H9 (cell line): ENCODE results near the gene ANKRD11. TPM values are rescaled to one million over a fixed set of nuclear protein-coding genes. Genes with fewer than 3 reads are reported as not detected.

Experiments used
- DNase-seq: peaks from one replicate; pipeline ENCODE4 v3.0.0-alpha.2; 2017
- H2AFZ ChIP-seq: one replicate; pipeline ENCODE4 v1.6.1; 2013; ENCODE audit warnings: mild to moderate bottlenecking, low read length, control low read depth, moderate library complexity
- H2AK5ac ChIP-seq: 2 replicates; pipeline ENCODE4 v1.6.1; 2013; ENCODE audit warnings: low read length, control low read depth, mixed read lengths; ENCODE audit not compliant: insufficient read length
- H2BK120ac ChIP-seq: one replicate; pipeline ENCODE4 v1.6.1; 2013; ENCODE audit warnings: low read depth, mild to moderate bottlenecking, low read length, control low read depth, inconsistent platforms; ENCODE audit not compliant: poor library complexity, severe bottlenecking
- H2BK12ac ChIP-seq: 2 replicates; pipeline ENCODE4 v1.6.1; 2013; ENCODE audit warnings: low read length, control low read depth, mixed read lengths, low read depth; ENCODE audit not compliant: insufficient read length
- H2BK15ac ChIP-seq: 2 replicates; pipeline ENCODE4 v1.6.1; 2013; ENCODE audit warnings: low read depth, low read length, control low read depth
- H2BK20ac ChIP-seq: one replicate; pipeline ENCODE4 v1.6.1; 2013; ENCODE audit warnings: low read depth, mild to moderate bottlenecking, low read length, control low read depth, inconsistent platforms; ENCODE audit not compliant: poor library complexity, severe bottlenecking
- H2BK5ac ChIP-seq: 2 replicates; pipeline ENCODE4 v1.6.1; 2013; ENCODE audit warnings: low read length, control low read depth, mixed read lengths; ENCODE audit not compliant: insufficient read length
- H3K14ac ChIP-seq: 2 replicates; pipeline ENCODE4 v1.6.1; 2013; ENCODE audit warnings: low read length, control low read depth; ENCODE audit not compliant: insufficient read depth
- H3K18ac ChIP-seq: 2 replicates; pipeline ENCODE4 v1.6.1; 2013; ENCODE audit warnings: low read depth, mild to moderate bottlenecking, mixed read lengths, low read length, control low read depth; ENCODE audit not compliant: insufficient read length
- H3K23ac ChIP-seq: 2 replicates; pipeline ENCODE4 v1.6.1; 2013; ENCODE audit warnings: low read length, control low read depth, mixed read lengths, low read depth; ENCODE audit not compliant: insufficient read length
- H3K23me2 ChIP-seq: 2 replicates; pipeline ENCODE4 v1.6.1; 2013; ENCODE audit warnings: low read depth, mild to moderate bottlenecking, mixed read lengths, low read length, control low read depth; ENCODE audit not compliant: insufficient read length, poor library complexity, severe bottlenecking
- H3K27ac ChIP-seq: 2 replicates; pipeline ENCODE4 v1.5.1; 2013; ENCODE audit warnings: low read length, control low read depth, mixed read lengths, low read depth; ENCODE audit not compliant: insufficient read length
- H3K27me3 ChIP-seq: 2 replicates; pipeline ENCODE4 v1.6.1; 2013; ENCODE audit warnings: low read length, control low read depth, inconsistent platforms; ENCODE audit not compliant: insufficient read depth
- H3K4ac ChIP-seq: 2 replicates; pipeline ENCODE4 v1.6.1; 2013; ENCODE audit warnings: low read depth, mild to moderate bottlenecking, control low read depth, inconsistent platforms, low read length, moderate library complexity
- H3K4me1 ChIP-seq: 2 replicates; pipeline ENCODE4 v1.6.1; 2013; ENCODE audit warnings: low read length, control low read depth, inconsistent platforms; ENCODE audit not compliant: insufficient read depth
- H3K4me2 ChIP-seq: 2 replicates; pipeline ENCODE4 v1.6.1; 2013; ENCODE audit warnings: low read length, control low read depth, mixed read lengths; ENCODE audit not compliant: insufficient read length, insufficient read depth
- H3K56ac ChIP-seq: 2 replicates; pipeline ENCODE4 v1.6.1; 2013; ENCODE audit warnings: low read depth, mild to moderate bottlenecking, mixed read lengths, low read length, control low read depth; ENCODE audit not compliant: insufficient read length
- H3K79me1 ChIP-seq: 2 replicates; pipeline ENCODE4 v1.6.1; 2013; ENCODE audit warnings: low read depth, mild to moderate bottlenecking, moderate library complexity, low read length, control low read depth, inconsistent platforms; ENCODE audit not compliant: insufficient read depth, poor library complexity, severe bottlenecking
- H3K79me2 ChIP-seq: 2 replicates; pipeline ENCODE4 v1.6.1; 2013; ENCODE audit warnings: low read length, control low read depth, inconsistent platforms; ENCODE audit not compliant: insufficient read depth
- H3K9ac ChIP-seq: 2 replicates; pipeline ENCODE4 v1.6.1; 2013; ENCODE audit warnings: low read length, control low read depth, mixed read lengths; ENCODE audit not compliant: insufficient read length; ENCODE audit errors: extremely low read depth
- H3K9me3 ChIP-seq: one replicate; pipeline ENCODE4 v1.6.1; 2013; ENCODE audit warnings: low read depth, low read length, inconsistent platforms; ENCODE audit not compliant: control insufficient read depth
- H3T11ph ChIP-seq: one replicate; pipeline ENCODE4 v1.6.1; 2013; ENCODE audit warnings: mild to moderate bottlenecking, low read length, control low read depth, inconsistent platforms
- H4K20me1 ChIP-seq: one replicate; pipeline ENCODE4 v1.6.1; 2013; ENCODE audit not compliant: control insufficient read depth, insufficient read length, insufficient read depth
- H4K5ac ChIP-seq: 2 replicates; pipeline ENCODE4 v1.6.1; 2013; ENCODE audit warnings: low read depth, mild to moderate bottlenecking, mixed read lengths, low read length, control low read depth; ENCODE audit not compliant: insufficient read length
- H4K8ac ChIP-seq: replicated peaks from 2 replicates; pipeline ENCODE4 v1.6.1; 2013; ENCODE audit warnings: low read length, control low read depth, mixed read lengths, low read depth; ENCODE audit not compliant: insufficient read length
- H4K91ac ChIP-seq: 2 replicates; pipeline ENCODE4 v1.6.1; 2013; ENCODE audit warnings: low read depth, mild to moderate bottlenecking, moderate library complexity, mixed read lengths, low read length, control low read depth; ENCODE audit not compliant: insufficient read length
- H3K27ac Mint-ChIP-seq, 3 experiments: 2 replicates in 2 of 3; 3 replicates in 1 of 3; pipeline ENCODE4 v1.8.0; 2020 to 2021; ENCODE audit warnings: mixed read lengths in 3 of 3, mild to moderate bottlenecking in 1 of 3, moderate library complexity in 1 of 3
- H3K27me3 Mint-ChIP-seq: 2 replicates; pipeline ENCODE4 v1.8.0; 2021; ENCODE audit warnings: low read depth, mild to moderate bottlenecking, moderate library complexity, mixed read lengths
- H3K36me3 Mint-ChIP-seq, 3 experiments: 2 replicates in 2 of 3; 3 replicates in 1 of 3; pipeline ENCODE4 v1.8.0; 2020 to 2021; ENCODE audit warnings: low read depth in 3 of 3, mixed read lengths in 3 of 3; ENCODE audit not compliant: insufficient read depth in 1 of 3
- H3K4me1 Mint-ChIP-seq, 2 experiments: 2 replicates each; pipeline ENCODE4 v1.8.0; 2020; ENCODE audit warnings: mixed read lengths in 2 of 2
- H3K4me3 Mint-ChIP-seq, 2 experiments: 2 replicates in 1 of 2; 3 replicates in 1 of 2; pipeline ENCODE4 v1.8.0; 2020 to 2021; ENCODE audit warnings: mild to moderate bottlenecking in 2 of 2, mixed read lengths in 2 of 2, moderate library complexity in 1 of 2
- H3K9me3 Mint-ChIP-seq, 2 experiments: 2 replicates in 1 of 2; 3 replicates in 1 of 2; pipeline ENCODE4 v1.8.0; 2020; ENCODE audit warnings: mild to moderate bottlenecking in 2 of 2, mixed read lengths in 2 of 2, moderate library complexity in 1 of 2
- WGBS: extraction: QIAGEN DNeasy Blood & Tissue Kit; methylation state at CpG from one replicate; pipeline ENCODE4 v1.1.7; 2013; ENCODE audit warnings: missing lambda C conversion rate, low lambda C conversion rate, mixed read lengths; ENCODE audit not compliant: insufficient read length; ENCODE audit errors: extremely low coverage; 5-methylcytosine and 5-hydroxymethylcytosine counted together
- total RNA-seq: library from RNA; stranded (reverse); gene quantifications from 2 replicates; pipeline ENCODE4 v1.2.1, GENCODE V29; 2021
- TF ChIP-seq, protein P1 (sequence below): fragments of 200-600 bp; sonication (generic); conservative IDR thresholded peaks from 3 replicates; pipeline ENCODE4 v1.8.0; 2021; ENCODE audit warnings: antibody characterized with exemption, mild to moderate bottlenecking

ANKRD11 gene
- total RNA-seq, 1 experiment from 2014 or later, result 181 TPM

DNA sequence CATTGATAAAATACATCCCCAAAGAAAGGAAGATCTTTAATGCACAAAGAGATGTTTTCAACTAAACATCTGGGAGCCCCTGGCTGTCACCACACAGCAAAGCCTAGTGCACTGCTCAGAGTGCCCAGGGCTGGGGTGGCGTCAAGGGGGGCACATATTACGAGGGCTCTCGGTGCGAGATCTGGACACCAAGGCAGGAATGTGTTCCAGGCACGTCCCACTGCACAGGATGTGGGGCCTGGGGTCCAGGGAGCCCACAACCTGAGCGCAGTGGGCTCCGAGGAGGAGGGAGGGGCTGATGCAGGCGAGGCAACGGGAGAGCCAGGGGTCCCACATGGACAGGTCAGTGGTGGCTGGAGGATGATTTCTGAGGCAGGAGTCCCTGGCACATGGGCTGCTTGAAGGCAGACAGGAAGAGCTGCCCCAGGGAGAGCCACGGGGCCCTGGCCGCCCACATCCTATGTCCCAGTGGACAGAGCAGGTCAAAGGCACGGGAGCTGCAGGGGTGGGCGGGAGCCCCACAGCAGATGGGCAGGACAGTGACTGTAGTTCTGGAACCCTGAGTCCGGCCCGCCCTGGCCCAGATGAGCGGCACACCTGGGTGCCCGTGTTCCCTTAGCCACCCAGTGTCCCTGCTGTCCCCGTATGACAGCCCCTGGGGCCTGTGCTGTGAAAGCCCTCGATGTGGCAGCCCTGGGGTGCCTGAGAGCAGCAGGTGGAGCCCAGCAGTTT is 216.5 kb downstream of the ANKRD11 start:
- no peak overlapping the region for H3K18ac ChIP-seq

More for the DNA sequence above, 216.5 kb downstream of the ANKRD11 start:
- H3K56ac ChIP-seq, result no peak overlapping the region
- Mint-ChIP-seq H3K4me1 (no peaks in the 10 kb centered on the region), H3K27me3 (no peaks in the 10 kb centered on the region; the same call in 1 of the 2 replicates), H3K9me3 (no peaks in the 10 kb centered on the region), H3K36me3 (peaks cover 36 to 89% (median 86%) of the 10 kb centered on the region in 3 experiments), H3K4me3 (no peak overlapping the region), H3K27ac (peak overlapping the region in 1 of 3 experiments; percentile 25; a peak in 1 of 7 replicates)
- H4K5ac ChIP-seq, result no peak overlapping the region
- no peak overlapping the region for H2BK120ac ChIP-seq
- H2BK15ac ChIP-seq, result no peak overlapping the region
- H3K27ac ChIP-seq, result no peak overlapping the region
- TF ChIP-seq, protein P1, sequence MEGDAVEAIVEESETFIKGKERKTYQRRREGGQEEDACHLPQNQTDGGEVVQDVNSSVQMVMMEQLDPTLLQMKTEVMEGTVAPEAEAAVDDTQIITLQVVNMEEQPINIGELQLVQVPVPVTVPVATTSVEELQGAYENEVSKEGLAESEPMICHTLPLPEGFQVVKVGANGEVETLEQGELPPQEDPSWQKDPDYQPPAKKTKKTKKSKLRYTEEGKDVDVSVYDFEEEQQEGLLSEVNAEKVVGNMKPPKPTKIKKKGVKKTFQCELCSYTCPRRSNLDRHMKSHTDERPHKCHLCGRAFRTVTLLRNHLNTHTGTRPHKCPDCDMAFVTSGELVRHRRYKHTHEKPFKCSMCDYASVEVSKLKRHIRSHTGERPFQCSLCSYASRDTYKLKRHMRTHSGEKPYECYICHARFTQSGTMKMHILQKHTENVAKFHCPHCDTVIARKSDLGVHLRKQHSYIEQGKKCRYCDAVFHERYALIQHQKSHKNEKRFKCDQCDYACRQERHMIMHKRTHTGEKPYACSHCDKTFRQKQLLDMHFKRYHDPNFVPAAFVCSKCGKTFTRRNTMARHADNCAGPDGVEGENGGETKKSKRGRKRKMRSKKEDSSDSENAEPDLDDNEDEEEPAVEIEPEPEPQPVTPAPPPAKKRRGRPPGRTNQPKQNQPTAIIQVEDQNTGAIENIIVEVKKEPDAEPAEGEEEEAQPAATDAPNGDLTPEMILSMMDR, result no peak
- no peak overlapping the region for H3K23ac ChIP-seq
- no peak overlapping the region for H2BK5ac ChIP-seq
- no peak overlapping the region for H3T11ph ChIP-seq
- no peak overlapping the region for H3K9ac ChIP-seq
- H4K91ac ChIP-seq, result no peak overlapping the region
- no peak overlapping the region for H3K4me2 ChIP-seq
- H2AK5ac ChIP-seq, result no peak overlapping the region
- no peaks in the 10 kb centered on the region for H3K79me2 ChIP-seq
- no peaks in the 10 kb centered on the region for H3K79me1 ChIP-seq
- WGBS, result no CpG with 5 or more reads among the region's 19 CpGs
- H3K9me3 ChIP-seq, result no peaks in the 10 kb centered on the region
- H2BK20ac ChIP-seq, result no peak overlapping the region
- no peaks in the 10 kb centered on the region for H4K20me1 ChIP-seq
- H3K4ac ChIP-seq, result no peak overlapping the region
- no peak for DNase-seq
- H2AFZ ChIP-seq, result no peak overlapping the region
- H3K4me1 ChIP-seq, result no peaks in the 10 kb centered on the region
- no peak overlapping the region for H2BK12ac ChIP-seq
- no peaks in the 10 kb centered on the region for H3K23me2 ChIP-seq
- H4K8ac ChIP-seq, result no peak overlapping the region
- H3K14ac ChIP-seq, result no peak overlapping the region
- H3K27me3 ChIP-seq, result no peaks in the 10 kb centered on the region
